HUES48 (cell line): ENCODE results near the gene ADGRG1.
A peak's percentile ranks its signal among the peaks of the same experiment; 100 is the strongest.

Experiments used
- H3K27ac ChIP-seq: one replicate; pipeline ENCODE4 v1.7.0; 2013; ENCODE audit warnings: low read depth, low read length, inconsistent platforms
- H3K27me3 ChIP-seq: 2 replicates; pipeline ENCODE4 v1.6.1; 2013; ENCODE audit warnings: mild to moderate bottlenecking, low read length; ENCODE audit not compliant: control insufficient read depth, insufficient read depth
- H3K36me3 ChIP-seq: 2 replicates; pipeline ENCODE4 v1.6.1; 2013; ENCODE audit warnings: low read length; ENCODE audit not compliant: control insufficient read depth, insufficient read depth
- H3K4me1 ChIP-seq: 2 replicates; pipeline ENCODE4 v1.6.1; 2013; ENCODE audit warnings: mild to moderate bottlenecking, low read length; ENCODE audit not compliant: control insufficient read depth, insufficient read depth
- H3K4me3 ChIP-seq: 2 replicates; pipeline ENCODE4 v1.5.1; 2013; ENCODE audit warnings: mild to moderate bottlenecking, low read depth, low read length
- H3K9ac ChIP-seq: 2 replicates; pipeline ENCODE4 v1.6.1; 2013; ENCODE audit warnings: mild to moderate bottlenecking, low read depth, low read length, moderate library complexity
- H3K9me3 ChIP-seq: 2 replicates; pipeline ENCODE4 v1.6.1; 2013; ENCODE audit warnings: low read length; ENCODE audit not compliant: control insufficient read depth, insufficient read depth

The ADGRG1 gene

DNA sequence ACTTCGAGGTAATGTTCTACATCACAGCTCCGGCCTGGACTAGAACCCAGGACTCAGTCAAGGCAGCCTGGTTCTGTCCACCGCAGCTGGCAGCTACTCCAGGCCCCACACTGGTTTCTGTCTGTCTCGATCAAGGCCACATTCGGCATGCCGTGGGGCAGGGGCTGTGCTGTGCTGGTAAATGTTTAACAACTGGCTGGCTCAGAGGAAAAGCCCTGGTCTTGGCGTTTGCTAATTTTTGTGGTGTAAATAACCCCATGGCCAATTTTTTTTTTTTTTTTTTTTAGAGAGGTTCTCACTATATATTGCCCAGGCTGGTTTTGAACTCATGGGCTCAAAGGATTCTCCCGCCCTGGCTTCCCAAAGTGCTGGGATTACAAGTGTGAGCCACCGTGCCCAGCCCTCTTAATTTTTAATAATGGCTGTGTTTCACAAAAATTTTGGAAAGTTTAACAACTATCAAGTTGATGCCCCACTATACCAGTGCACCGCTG, 65.8 kb downstream of the ADGRG1 start:
- no peaks in the 10 kb centered on the region for H3K27me3 ChIP-seq
- no peaks in the 10 kb centered on the region for H3K36me3 ChIP-seq
- H3K9me3 ChIP-seq: no peaks in the 10 kb centered on the region
- 0 out of 2 replicates have a peak, but pooled peaks cover 5% of the 10 kb centered on the region for H3K4me1 ChIP-seq
- no peak overlapping the region for H3K27ac ChIP-seq
- H3K9ac ChIP-seq: no peak overlapping the region
- no peak overlapping the region for H3K4me3 ChIP-seq

DNA sequence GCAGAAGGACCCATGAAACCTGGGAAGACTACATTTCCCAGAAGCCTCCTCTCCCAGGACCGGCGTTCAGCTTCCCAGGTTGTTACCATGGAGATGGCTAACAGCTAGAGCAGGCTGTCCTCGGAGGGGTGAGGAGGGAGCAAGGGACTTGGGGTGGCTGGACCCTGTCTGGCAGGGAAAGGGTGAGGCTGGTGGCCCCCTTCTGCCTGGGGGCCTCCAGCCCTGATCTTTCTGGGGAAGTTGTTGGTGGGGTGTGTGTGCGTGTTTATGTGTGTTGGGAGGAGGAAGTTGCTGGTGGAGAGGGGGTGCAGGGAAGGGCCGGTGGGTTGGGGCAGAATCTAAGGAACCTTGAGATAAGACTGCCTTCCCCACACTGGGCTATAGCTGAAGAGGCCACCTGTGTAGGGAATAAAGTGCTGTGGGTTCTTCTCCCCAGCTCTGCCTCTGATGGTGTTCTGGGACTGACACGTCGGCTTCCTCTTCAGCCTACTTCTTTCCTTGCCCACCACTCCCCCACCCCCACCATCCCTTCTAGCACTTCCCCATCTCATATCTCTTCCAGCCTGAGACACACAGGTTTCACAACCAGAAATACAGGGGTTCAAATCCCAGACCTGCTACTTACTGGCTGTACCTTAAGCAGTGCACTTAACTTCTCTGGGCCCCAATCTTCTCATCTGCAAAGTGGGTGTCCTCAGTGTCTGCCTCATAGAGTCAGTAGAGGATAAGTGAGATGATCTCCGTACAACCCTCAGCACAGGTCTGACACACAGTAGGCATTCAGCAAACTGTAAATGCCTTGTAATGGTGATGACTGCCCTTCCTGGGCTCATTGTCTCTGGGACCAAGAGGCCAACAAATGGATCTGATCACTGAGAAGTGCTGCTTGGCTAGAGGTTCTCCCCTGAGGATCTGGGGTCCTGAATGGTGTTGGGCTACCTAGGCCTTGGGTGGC, 66.6 kb downstream of the ADGRG1 start, which contains the start of gene DRC7:
Gene DRC7, plus strand, starts transcription at position 82 of the 955 bp plus-strand sequence. CDS start 3,144 bp downstream, outside the sequence.
- no peak within 1 kb of the TSS for H3K9ac ChIP-seq
- no peaks in the 10 kb centered on the region for H3K9me3 ChIP-seq
- H3K27ac ChIP-seq: no peak within 1 kb of the TSS
- H3K4me1 ChIP-seq: no peaks in the 10 kb centered on the region
- peak within 1 kb of the TSS; percentile 28; the same call in 1 of the 2 replicates for H3K4me3 ChIP-seq
- H3K27me3 ChIP-seq: no peaks in the 10 kb centered on the region
- no peaks in the 10 kb centered on the region for H3K36me3 ChIP-seq

DNA sequence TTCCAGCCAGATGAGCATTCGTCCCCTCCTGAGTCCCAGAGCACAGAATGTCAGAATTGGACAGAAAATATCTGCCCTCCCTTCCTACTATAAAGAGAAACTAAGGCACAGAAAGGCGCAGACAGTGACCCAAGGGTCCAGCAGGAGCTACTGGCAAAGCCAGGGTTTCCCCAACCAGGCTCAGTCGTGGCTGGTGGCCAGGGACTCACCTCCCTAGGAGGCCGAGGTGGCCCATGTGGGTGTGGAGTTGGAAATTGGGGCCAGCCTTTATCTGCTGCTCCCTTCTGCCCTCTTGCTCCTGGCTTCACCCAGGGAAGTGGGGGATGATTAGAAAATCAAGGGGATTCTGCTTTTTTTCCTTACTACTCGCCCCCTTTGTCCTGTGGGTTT, 67.2 kb downstream of the ADGRG1 start:
- Histone ChIP-seq H3K9ac (no peak overlapping the region), H3K27ac (no peak overlapping the region), H3K9me3 (no peaks in the 10 kb centered on the region), H3K4me3 (no peak overlapping the region), H3K4me1 (no peaks in the 10 kb centered on the region), H3K27me3 (no peaks in the 10 kb centered on the region), H3K36me3 (no peaks in the 10 kb centered on the region)

DNA sequence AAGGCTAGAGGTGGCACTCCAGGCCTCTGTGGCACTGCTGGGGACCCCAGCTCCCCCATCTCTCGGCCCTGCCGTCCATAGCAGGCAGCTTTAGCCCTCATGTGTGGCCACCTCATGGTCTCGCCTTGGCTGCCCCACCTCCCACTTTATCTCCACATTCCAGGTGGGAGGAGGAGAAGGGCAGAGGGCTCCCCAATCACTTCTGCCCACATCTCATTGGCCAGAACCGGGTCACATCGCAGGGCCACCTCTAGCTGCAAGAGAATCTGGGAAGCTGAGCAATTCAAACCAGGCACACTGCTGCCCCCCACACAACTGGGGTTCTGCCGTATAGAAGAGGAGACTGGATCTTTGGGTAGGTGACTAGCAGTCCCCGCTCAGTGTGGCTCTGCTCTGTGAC, 67.8 kb downstream of the ADGRG1 start:
- H3K27ac ChIP-seq: no peak overlapping the region
- no peak overlapping the region for H3K9ac ChIP-seq
- no peaks in the 10 kb centered on the region for H3K4me1 ChIP-seq
- no peaks in the 10 kb centered on the region for H3K27me3 ChIP-seq
- H3K36me3 ChIP-seq: no peaks in the 10 kb centered on the region
- H3K9me3 ChIP-seq: no peaks in the 10 kb centered on the region
- no peak overlapping the region for H3K4me3 ChIP-seq

DNA sequence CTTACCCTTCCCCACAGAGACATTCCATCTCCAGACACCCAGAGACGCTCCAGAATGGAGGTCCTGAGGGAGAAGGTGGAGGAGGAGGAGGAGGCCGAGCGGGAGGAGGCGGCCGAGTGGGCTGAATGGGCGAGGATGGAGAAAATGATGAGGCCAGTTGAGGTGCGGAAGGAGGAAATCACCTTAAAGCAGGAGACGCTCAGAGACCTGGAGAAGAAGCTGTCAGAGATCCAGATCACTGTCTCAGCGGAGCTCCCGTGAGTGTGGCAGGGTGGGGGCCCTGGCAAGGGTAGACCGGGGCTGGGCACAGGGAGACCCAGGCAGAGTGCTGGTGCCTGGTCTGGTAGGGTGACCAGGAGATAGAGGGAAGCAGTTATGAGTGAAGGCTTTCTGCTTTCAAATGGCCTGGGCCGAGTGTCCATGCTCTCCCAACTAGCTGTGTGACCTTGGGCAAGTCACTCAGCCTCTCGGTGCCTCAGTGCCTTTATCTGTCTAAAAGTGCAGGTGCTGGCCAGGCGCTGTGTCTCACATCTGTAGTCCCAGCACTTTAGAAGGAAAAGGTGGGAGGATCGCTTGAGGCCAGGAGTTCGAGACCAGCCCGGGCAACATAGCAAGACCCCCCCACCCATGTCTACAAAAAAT, 69.6 kb downstream of the ADGRG1 start:
- H3K9me3 ChIP-seq: no peaks in the 10 kb centered on the region
- no peaks in the 10 kb centered on the region for H3K4me1 ChIP-seq
- H3K9ac ChIP-seq: no peak overlapping the region
- H3K27me3 ChIP-seq: no peaks in the 10 kb centered on the region
- H3K27ac ChIP-seq: no peak overlapping the region
- H3K36me3 ChIP-seq: no peaks in the 10 kb centered on the region
- no peak overlapping the region for H3K4me3 ChIP-seq

DNA sequence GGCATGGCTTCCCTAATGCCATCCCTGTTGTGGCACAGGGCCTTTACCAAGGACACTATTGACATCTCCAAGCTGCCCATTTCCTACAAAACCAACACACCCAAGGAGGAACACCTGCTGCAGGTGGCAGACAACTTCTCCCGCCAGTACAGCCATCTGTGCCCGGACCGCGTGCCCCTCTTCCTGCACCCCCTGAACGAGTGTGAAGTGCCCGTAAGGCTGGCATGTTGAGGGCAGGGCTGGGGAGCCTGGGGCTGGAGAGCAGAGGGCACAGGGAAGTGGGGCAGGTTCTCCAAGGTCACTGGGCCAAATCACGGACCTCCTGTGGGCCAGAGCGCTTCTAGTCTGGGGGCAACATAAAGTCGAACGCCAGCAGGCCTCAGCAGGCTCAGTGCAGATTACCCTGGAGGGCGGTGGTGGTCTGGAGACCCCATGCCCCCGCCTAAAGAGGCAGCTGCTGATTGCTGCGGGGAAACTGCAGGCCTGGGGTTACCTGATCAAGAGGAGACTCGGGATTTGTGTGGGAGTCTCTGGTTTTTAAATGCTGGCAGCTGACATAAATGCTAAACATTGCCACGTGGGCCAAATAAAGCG, 70.5 kb downstream of the ADGRG1 start:
- H3K36me3 ChIP-seq: no peaks in the 10 kb centered on the region

DNA sequence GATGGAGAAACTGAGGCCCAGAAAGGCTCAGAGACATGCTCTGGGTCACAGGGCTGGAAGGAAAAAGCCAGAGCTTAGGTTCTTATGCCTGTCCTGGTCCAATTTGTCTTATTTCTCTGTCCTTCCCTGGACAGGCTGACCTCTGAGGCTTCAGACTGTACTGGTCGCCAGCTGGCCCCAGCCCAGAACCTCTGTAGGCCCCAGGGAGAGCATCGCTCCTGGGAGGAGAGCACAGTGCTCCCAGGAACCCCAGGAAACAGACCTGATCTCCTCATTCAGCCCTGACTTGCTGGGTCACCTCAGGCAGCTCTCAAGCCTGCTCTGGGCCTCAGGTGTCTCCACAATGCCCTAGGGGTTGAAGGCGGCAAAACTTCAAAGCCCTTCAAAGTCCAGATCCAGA, 71.1 kb downstream of the ADGRG1 start:
- H3K4me3 ChIP-seq: no peak overlapping the region
- H3K4me1 ChIP-seq: no peaks in the 10 kb centered on the region
- H3K27ac ChIP-seq: no peak overlapping the region
- H3K27me3 ChIP-seq: no peaks in the 10 kb centered on the region
- H3K9ac ChIP-seq: no peak overlapping the region
- no peaks in the 10 kb centered on the region for H3K9me3 ChIP-seq
- no peaks in the 10 kb centered on the region for H3K36me3 ChIP-seq

More for the DNA sequence above, 70.5 kb downstream of the ADGRG1 start:
- Histone ChIP-seq H3K27me3 (no peaks in the 10 kb centered on the region), H3K9ac (no peak overlapping the region), H3K9me3 (no peaks in the 10 kb centered on the region), H3K4me3 (no peak overlapping the region), H3K4me1 (no peaks in the 10 kb centered on the region), H3K27ac (no peak overlapping the region)

DNA sequence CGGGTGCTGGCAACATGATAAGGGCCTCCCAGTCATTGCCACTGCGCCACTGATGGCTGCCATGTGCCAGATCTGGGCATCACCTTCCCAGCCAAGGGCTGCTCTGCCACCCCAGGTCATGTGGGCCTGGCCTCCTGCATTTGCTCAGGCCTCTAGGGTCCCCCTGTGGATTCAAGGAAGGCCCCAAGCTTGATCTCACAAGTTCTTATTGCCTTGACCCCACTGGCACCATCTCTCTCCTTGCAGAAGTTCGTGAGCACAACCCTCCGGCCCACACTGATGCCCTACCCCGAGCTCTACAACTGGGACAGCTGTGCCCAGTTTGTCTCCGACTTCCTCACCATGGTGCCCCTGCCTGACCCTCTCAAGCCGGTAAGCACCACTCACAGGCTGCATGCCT, 71.5 kb downstream of the ADGRG1 start:
- Histone ChIP-seq H3K9ac (no peak overlapping the region), H3K4me1 (no peaks in the 10 kb centered on the region)

DNA sequence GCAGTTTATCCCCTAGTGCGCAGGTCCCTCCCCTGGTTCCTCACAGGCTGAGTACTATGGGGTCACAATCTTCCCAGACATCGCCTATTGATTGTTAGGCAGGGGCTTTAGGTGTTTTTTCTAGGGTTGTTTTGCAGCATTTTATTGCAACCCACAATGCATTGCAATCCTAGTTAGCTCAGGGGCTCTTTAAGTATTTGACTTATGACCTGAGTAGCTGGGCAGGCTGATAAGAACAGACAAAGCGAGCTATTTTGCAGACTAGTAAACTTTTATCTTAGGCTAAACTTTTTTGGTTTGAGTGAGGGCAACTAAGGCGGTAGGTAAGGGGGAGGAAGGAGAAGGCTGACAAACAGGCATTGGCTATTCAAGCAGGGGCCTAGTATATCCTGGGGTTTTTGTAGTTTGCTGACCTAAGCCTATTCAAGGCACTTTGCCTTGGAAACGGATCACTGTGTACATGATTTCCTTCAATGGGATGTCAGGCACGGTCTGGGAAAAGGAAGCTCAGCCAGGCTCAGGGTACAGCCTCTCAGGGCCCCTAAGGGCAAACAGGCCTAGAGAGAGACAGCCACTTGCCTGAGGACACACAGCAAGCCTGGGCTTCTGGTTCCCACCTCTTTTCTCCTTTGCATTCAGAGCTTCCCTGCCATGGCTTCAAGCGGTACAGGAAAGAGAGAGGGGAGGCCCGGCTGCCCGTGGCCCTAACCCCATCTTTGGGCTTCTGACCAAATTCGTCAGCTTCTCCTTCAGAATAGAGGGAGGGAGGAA, 72.5 kb downstream of the ADGRG1 start:
- H3K36me3 ChIP-seq: no peaks in the 10 kb centered on the region
- no peak overlapping the region for H3K4me3 ChIP-seq
- H3K27ac ChIP-seq: no peak overlapping the region
- no peaks in the 10 kb centered on the region for H3K4me1 ChIP-seq
- no peaks in the 10 kb centered on the region for H3K27me3 ChIP-seq
- no peak overlapping the region for H3K9ac ChIP-seq
- no peaks in the 10 kb centered on the region for H3K9me3 ChIP-seq

More for the DNA sequence above, 71.5 kb downstream of the ADGRG1 start:
- no peaks in the 10 kb centered on the region for H3K27me3 ChIP-seq
- no peak overlapping the region for H3K4me3 ChIP-seq
- H3K9me3 ChIP-seq: no peaks in the 10 kb centered on the region
- H3K36me3 ChIP-seq: no peaks in the 10 kb centered on the region
- H3K27ac ChIP-seq: no peak overlapping the region

DNA sequence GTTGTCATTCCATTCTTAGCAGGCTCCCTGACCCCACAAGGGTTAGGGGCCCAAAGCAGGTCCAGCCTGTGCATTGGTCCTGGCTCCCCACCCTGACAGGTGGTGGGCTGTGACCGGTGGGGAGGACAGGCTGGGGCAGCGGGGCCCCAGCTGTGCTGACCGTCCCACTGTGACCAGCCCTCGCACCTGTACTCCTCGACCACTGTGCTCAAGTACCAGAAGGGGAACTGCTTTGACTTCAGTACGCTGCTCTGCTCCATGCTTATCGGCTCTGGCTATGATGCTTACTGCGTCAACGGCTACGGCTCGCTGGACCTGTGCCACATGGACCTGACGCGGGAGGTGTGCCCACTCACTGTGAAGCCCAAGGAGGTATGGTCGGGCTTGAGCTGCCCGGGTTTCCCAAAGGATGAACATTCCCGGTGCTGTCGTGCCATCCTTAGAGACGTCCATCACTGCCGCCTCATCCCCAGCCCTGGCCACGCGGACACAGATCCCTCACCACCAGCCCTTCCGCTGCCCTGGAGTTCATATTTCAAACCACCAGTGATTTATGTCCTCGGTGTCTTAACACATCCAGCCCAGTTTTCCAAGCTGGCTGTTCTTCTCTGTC, 73.4 kb downstream of the ADGRG1 start:
- H3K36me3 ChIP-seq: no peaks in the 10 kb centered on the region
- no peak overlapping the region for H3K27ac ChIP-seq
- no peak overlapping the region for H3K4me3 ChIP-seq
- no peak overlapping the region for H3K9ac ChIP-seq
- no peaks in the 10 kb centered on the region for H3K27me3 ChIP-seq
- no peaks in the 10 kb centered on the region for H3K4me1 ChIP-seq
- H3K9me3 ChIP-seq: no peaks in the 10 kb centered on the region
